Transverse colon (tissue), 3 donors: ENCODE data around the gene SLC35F6.

ENCODE experiments used
- POLR2A ChIP-seq: fragments of 450-650 bp; IDR thresholded peaks from one replicate; pipeline ENCODE4 v1.6.1; 2016; ENCODE audit warnings: antibody characterized with exemption, mild to moderate bottlenecking, moderate library complexity
- TF ChIP-seq, protein P1 (sequence below), 5 experiments: fragments of 200-600 bp in 3 of 5; fragments of 450-650 bp in 2 of 5; sonication (generic) in 3 of 5; IDR thresholded peaks; 1 replicate in 2 of 5; 2 replicates in 3 of 5; pipeline ENCODE4 v1.5.1; 2016 to 2017; ENCODE audit warnings: antibody characterized with exemption in 5 of 5, inconsistent platforms in 3 of 5, mild to moderate bottlenecking in 2 of 5, moderate library complexity in 1 of 5

DNA sequence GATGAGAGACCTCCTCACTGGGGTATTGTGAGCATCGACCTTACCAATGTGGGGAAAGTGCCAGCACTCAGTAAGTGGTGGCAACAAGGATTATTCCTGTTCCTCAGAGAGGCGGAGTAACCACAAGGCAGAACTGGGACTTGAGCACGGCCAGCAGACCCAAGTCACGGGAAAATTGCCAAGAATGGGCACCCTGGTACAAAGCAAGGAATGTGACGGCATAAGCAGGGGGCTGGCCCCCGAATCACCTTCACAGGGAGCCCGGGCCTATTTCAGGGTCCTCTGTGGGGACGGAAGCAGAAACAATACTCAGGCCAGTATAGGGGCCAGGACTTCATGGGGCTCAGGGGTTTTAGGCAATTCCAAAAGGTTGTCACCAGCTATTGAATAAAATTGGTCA is 47.2 kb downstream of the SLC35F6 start:
- TF ChIP-seq, protein P1, sequence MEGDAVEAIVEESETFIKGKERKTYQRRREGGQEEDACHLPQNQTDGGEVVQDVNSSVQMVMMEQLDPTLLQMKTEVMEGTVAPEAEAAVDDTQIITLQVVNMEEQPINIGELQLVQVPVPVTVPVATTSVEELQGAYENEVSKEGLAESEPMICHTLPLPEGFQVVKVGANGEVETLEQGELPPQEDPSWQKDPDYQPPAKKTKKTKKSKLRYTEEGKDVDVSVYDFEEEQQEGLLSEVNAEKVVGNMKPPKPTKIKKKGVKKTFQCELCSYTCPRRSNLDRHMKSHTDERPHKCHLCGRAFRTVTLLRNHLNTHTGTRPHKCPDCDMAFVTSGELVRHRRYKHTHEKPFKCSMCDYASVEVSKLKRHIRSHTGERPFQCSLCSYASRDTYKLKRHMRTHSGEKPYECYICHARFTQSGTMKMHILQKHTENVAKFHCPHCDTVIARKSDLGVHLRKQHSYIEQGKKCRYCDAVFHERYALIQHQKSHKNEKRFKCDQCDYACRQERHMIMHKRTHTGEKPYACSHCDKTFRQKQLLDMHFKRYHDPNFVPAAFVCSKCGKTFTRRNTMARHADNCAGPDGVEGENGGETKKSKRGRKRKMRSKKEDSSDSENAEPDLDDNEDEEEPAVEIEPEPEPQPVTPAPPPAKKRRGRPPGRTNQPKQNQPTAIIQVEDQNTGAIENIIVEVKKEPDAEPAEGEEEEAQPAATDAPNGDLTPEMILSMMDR (IDR thresholded peaks at IDR 0.05), result no peak
- TF ChIP-seq POLR2A, result no peak
